ENCODE measurements around the gene STK38L. TPM values are rescaled to one million over a fixed set of nuclear protein-coding genes. Genes with fewer than 3 reads are reported as not detected.
"Not testable (repeated sequence)": the region's sequence is repeated elsewhere in the genome, so short reads cannot be mapped to it uniquely, and the experiment has no call there.

The STK38L gene
- total RNA-seq, 1 donor from 2014 or later: 24.2 TPM

DNA sequence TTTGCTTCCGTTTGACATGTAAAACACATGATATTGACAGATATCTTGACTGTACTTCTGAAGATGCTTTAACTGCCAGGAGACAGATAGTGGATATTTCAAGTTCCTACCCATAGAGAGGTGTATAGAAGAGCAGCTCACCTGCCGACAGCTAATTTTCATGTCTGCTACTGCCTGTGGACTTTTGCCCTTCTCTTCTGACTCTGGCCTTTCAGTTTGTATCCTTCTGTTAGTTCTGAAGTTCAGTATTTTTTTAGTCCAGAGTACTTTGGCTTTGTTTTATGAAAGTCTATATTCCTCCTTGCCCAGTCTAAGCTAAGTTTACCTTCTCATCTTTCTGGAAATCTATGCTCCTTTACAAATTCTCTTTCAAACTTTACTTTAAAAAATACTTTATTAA, 30.8 kb upstream of the STK38L start:
- peaks cover 4% of the 10 kb centered on the region for H3K36me3 Mint-ChIP-seq (ENCODE audit: low read depth)
- no peak overlapping the region for H3K4me3 Mint-ChIP-seq (ENCODE audit: low read depth)
- H3K27me3 Mint-ChIP-seq (ENCODE audit: low read depth): no peaks in the 10 kb centered on the region
- H3K4me1 Mint-ChIP-seq (ENCODE audit: low read depth): peaks cover 10% of the 10 kb centered on the region
- H3K9me3 Mint-ChIP-seq: peaks cover 15% of the 10 kb centered on the region
- no peak for DNase-seq (ENCODE audit: low spot score)
- H3K27ac Mint-ChIP-seq: no peak overlapping the region
- intact Hi-C loops (cut with micrococcal nuclease): no loop called here

DNA sequence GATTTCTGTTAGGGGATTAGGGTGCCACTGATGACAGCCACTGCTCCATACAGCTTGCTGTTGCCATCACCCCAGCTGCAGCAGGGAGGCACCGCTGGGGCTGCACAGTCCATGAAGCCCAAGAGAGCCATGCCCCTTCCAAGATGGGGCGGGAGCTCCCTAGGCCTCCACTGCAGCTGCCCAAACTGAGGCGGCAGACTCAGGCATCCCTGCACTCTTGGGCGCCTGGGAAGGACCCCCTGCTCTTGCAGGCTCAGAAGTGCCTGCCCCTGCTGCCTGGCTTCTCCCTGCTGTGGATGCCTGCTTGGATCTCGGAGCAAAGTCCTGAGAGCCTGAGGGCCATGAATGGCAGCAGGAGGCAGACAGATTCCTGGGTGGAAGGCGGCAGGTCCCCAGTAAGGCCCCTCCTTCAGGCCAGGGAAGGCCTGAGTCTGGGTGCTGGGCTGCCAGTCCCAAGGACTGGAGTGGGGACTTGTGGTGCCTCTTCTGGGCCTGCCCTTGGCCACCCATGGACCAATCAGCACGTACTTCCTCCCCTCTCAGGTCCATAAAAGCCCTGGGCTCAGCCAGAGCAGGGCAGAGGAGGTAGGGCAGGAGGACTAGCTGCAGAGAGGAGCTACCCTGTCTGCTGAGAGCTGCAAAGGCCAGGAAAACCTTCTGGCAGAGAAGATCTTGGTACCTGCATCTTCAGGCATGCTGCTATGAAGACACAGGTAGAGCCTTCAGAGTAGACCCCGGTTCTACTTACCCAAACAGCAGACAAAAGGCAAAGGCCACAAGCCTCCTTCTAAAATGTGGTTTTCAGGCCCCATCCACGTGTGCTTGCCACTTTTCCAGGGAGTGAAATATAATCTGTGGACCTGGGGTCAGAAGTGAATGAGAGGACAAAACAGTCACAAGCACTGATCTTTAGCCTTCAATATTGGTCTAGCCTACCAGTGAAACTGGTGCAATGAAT, 30.0 kb upstream of the STK38L start:
- Mint-ChIP-seq H3K36me3 (ENCODE audit: low read depth) (peaks cover 4% of the 10 kb centered on the region), H3K4me3 (ENCODE audit: low read depth) (no peak overlapping the region), H3K9me3 (peaks cover 15% of the 10 kb centered on the region), H3K27me3 (ENCODE audit: low read depth) (no peaks in the 10 kb centered on the region), H3K27ac (no peak overlapping the region), H3K4me1 (ENCODE audit: low read depth) (peaks cover 4% of the 10 kb centered on the region)
- intact Hi-C loops (cut with micrococcal nuclease): no loop called here
- DNase-seq (ENCODE audit: low spot score): no peak

DNA sequence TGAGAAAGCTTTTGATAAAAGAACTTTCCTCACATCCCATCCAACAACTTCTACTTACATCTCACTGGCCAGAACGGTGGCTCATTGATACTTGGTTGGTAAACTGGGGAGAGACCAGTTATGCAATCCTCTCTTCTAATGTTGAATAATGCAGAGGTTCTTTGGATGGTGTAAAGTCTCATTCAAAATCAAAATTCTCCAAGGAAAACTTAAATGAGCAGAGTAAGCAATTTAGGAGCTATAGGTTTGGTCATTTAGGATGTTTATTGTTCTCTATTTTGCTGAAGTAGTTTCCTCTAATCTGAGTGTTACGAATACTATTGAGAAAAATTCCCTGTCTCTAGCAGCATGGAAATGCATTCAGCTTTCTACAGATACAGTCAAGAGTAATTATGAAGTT, 26.5 kb upstream of the STK38L start:
- no peak for DNase-seq (ENCODE audit: low spot score)
- Mint-ChIP-seq H3K36me3 (ENCODE audit: low read depth) (no peaks in the 10 kb centered on the region), H3K27ac (no peak overlapping the region), H3K4me3 (ENCODE audit: low read depth) (no peak overlapping the region), H3K27me3 (ENCODE audit: low read depth) (no peaks in the 10 kb centered on the region), H3K4me1 (ENCODE audit: low read depth) (peaks cover 15% of the 10 kb centered on the region), H3K9me3 (no peaks in the 10 kb centered on the region)
- intact Hi-C loops (cut with micrococcal nuclease): no loop called here

DNA sequence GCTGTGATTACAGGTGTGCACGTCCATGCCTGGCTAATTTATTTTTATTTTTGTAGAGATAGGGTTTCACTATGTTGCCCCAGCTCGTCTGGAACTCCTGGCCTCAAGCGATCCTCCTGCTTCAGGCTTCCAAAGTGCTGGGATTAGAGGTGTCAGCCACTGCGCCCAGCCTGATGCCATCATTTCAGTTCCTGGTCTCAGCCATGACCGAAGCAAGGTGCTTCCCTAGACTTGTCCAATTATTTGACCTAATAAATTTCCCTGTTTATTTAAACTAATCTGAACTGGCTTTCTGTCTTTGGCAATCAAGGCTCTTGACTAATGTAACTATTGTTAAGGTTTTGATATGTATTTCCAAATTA, 24.4 kb upstream of the STK38L start:
- H3K27me3 Mint-ChIP-seq (ENCODE audit: low read depth): no peaks in the 10 kb centered on the region
- no peak overlapping the region for H3K27ac Mint-ChIP-seq
- intact Hi-C loops (cut with micrococcal nuclease): loop anchor here (2.0 to 5.0 kb wide), 2 partner anchors 19 to 42 kb away; no protein-coding TSS in a partner anchor
- DNase-seq (ENCODE audit: low spot score): no peak
- H3K4me3 Mint-ChIP-seq (ENCODE audit: low read depth): no peak overlapping the region
- no peaks in the 10 kb centered on the region for H3K36me3 Mint-ChIP-seq (ENCODE audit: low read depth)
- peaks cover 15% of the 10 kb centered on the region for H3K4me1 Mint-ChIP-seq (ENCODE audit: low read depth)
- H3K9me3 Mint-ChIP-seq: no peaks in the 10 kb centered on the region

DNA sequence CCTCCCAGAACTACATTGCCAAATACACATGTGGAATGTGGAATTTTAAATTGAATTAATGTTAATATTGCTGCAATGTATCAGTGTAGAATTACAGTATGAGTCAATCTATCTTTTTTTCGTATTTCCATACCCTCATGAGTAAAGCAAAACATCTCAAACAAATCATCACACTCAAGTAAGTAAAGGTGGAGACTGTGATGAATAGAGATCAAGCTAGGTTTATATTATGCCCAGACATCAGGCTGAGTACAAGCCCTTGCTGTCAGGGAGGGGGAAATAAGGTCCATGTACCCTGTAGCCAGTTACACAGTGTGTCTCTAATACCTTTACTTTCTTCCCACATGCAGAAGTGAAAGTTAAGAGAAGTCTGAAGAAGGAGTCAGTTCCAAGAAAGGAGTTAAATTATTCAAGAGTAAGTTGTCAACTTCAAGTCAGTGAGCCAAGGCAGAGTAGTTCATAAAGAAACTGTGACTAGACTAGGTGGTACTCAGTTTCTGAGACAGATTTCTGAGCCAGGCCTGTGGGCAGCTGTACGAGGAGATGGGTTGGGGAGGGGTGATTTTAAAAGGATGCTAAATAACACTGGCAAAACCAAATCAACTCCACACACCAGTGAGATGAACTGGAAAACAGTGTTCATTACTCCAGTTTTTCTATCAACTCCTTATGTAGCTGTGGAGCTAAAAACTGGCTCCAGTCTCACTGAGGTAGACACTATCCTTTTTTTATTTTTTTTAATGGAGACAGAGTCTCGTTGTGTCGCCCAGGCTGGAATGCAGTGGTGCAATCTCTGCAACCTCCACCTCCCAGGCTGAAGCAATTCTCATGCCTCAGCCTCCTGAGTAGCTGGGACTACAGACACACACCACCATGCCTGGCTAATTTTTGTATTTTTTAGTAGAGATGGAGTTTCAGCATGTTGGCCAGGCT, 23.8 kb upstream of the STK38L start:
- H3K4me3 Mint-ChIP-seq (ENCODE audit: low read depth): no peak overlapping the region
- H3K4me1 Mint-ChIP-seq (ENCODE audit: low read depth): peaks cover 15% of the 10 kb centered on the region
- no peaks in the 10 kb centered on the region for H3K36me3 Mint-ChIP-seq (ENCODE audit: low read depth)
- intact Hi-C loops (cut with micrococcal nuclease): loop anchor here (2.0 to 5.0 kb wide), 2 partner anchors 18 to 43 kb away; no protein-coding TSS in a partner anchor
- no peak for DNase-seq (ENCODE audit: low spot score)
- H3K27ac Mint-ChIP-seq: peak overlapping the region; percentile 34
- no peaks in the 10 kb centered on the region for H3K27me3 Mint-ChIP-seq (ENCODE audit: low read depth)
- no peaks in the 10 kb centered on the region for H3K9me3 Mint-ChIP-seq

DNA sequence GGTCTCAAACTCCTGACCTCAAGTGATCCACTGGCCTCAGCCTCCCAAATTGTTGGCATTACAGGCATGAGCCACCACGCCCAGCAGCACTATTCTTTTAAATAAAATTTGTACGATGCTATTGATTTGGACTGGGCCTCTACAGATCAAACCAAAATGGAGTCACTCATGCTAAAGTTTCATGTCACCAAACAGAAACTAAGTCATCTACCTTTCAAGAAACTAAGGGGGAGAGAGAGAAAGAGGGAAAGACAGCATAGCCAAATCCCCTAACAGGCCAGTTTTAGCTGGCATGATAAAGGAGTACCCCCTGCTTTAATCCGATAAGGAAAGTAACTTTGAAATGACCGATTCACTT, 23.1 kb upstream of the STK38L start:
- intact Hi-C loops (cut with micrococcal nuclease): loop anchor here (2.0 to 5.0 kb wide), 2 partner anchors 18 to 44 kb away; no protein-coding TSS in a partner anchor
- no peak overlapping the region for H3K27ac Mint-ChIP-seq
- no peaks in the 10 kb centered on the region for H3K27me3 Mint-ChIP-seq (ENCODE audit: low read depth)
- H3K4me3 Mint-ChIP-seq (ENCODE audit: low read depth): no peak overlapping the region
- no peaks in the 10 kb centered on the region for H3K9me3 Mint-ChIP-seq
- no peaks in the 10 kb centered on the region for H3K36me3 Mint-ChIP-seq (ENCODE audit: low read depth)
- DNase-seq (ENCODE audit: low spot score): no peak
- H3K4me1 Mint-ChIP-seq (ENCODE audit: low read depth): peaks cover 15% of the 10 kb centered on the region

DNA sequence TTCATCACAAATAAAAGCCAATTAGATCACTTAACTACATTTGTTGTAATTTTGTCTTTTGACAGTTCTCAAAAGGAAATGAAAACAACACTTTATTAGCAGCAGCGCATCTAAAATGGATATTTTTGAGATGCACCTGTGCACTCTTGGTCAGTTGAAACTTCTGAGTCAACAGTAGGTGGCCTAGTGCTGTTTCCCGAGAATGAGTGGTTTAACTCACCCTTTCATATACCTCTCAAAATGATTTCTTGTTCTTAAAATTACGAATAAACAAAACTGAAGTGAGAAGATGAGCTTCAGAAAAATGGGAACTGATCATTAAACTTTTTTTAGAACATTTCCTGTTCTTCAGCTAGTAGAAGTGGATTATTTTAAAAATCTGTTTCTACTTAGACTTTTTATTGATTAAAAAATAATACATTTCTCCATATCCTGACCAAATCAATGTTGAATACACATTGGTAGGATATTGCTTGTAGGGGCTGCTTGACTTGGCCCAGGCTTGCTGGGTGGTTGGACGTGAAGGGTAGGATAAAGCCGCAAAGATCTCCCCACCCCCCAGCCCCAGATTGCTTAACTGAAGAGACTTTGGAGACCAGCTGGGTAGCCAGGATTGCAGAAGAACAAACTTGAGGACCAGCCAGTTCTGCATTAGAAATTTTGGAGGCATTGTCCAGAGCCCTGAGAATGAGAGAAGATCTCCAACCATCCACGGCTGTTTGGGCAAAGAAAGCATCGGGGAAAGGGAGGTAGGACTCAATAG, 22.3 kb upstream of the STK38L start:
- Mint-ChIP-seq H3K27ac (no peak overlapping the region), H3K9me3 (no peaks in the 10 kb centered on the region), H3K4me3 (ENCODE audit: low read depth) (no peak overlapping the region), H3K27me3 (ENCODE audit: low read depth) (no peaks in the 10 kb centered on the region), H3K4me1 (ENCODE audit: low read depth) (peaks cover 15% of the 10 kb centered on the region), H3K36me3 (ENCODE audit: low read depth) (no peaks in the 10 kb centered on the region)
- intact Hi-C loops (cut with micrococcal nuclease): loop anchor here (2.0 to 5.0 kb wide), 3 partner anchors 13 to 45 kb away; no protein-coding TSS in a partner anchor
- no peak for DNase-seq (ENCODE audit: low spot score)

DNA sequence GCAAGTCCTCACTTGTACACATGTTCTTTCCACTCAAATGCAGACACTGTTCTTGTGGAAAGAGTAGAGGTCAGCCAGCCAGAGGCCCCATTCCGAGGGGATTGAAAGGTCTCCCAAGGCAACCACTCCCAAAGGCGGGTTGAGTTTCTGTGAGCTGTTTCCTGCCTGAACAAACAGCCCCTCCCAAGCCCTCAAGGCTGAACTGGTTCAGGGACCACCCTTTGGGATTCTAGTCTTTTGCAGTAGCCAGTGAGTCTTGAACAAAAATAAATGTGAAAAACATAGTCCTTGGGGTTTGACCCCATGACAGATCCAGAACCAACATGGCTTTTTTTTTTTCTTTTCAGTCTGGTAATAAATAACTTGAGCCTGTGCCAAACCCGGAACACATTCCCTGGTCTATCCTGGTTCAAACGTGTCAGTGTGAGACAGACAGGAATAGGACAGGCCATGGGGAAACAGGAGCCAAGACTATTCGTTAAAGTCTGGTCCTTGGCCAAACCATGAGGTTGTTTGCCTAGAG, 17.6 kb upstream of the STK38L start:
- no peaks in the 10 kb centered on the region for H3K36me3 Mint-ChIP-seq (ENCODE audit: low read depth)
- no peak for DNase-seq (ENCODE audit: low spot score)
- intact Hi-C loops (cut with micrococcal nuclease): no loop called here
- no peak overlapping the region for H3K4me3 Mint-ChIP-seq (ENCODE audit: low read depth)
- H3K9me3 Mint-ChIP-seq: no peaks in the 10 kb centered on the region
- no peaks in the 10 kb centered on the region for H3K27me3 Mint-ChIP-seq (ENCODE audit: low read depth)
- no peak overlapping the region for H3K27ac Mint-ChIP-seq
- H3K4me1 Mint-ChIP-seq (ENCODE audit: low read depth): peaks cover 1% of the 10 kb centered on the region

DNA sequence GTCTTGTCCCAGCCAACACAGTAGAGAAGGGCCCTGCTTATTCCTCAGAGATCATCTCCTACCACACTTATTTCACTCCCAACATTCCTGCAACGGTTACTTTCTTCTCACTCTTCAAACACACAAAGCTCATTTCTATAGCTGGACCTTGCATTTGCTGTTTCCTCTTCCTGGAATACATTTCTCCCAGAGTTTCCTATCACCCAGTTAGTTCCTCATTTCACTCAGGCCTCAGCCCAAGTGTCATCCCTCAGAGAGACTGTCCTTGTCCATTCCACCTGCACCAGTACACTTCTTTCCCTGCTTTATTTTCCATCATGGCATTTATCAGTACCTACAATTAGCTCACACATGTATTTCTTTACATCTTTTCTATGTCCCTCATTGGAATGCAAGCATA, 14.7 kb upstream of the STK38L start:
- Mint-ChIP-seq H3K4me3 (ENCODE audit: low read depth) (no peak overlapping the region), H3K27me3 (ENCODE audit: low read depth) (no peaks in the 10 kb centered on the region), H3K36me3 (ENCODE audit: low read depth) (no peaks in the 10 kb centered on the region), H3K4me1 (ENCODE audit: low read depth) (no peaks in the 10 kb centered on the region), H3K9me3 (peaks cover 4% of the 10 kb centered on the region), H3K27ac (no peak overlapping the region)
- intact Hi-C loops (cut with micrococcal nuclease): no loop called here
- DNase-seq (ENCODE audit: low spot score): no peak

DNA sequence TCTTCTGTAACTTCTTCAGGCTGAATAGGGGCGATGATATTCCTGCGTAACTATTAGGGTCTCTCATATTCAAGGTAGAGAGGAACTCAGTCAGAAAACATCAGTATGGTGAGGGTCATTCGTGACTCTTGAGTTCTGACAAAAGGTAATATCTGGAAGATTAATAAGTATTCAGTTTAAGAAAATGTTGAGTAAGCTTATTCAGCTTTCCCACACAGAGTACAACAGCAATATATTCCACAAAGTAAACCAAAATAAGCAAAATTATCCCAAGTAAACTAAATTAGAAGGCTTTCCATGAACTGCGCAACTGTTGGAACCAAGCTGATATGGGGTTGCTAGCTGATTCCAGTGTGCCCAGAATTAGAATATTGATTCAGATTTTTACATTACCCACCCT, 12.7 kb upstream of the STK38L start:
- H3K4me1 Mint-ChIP-seq (ENCODE audit: low read depth); DNase-seq (ENCODE audit: low spot score); H3K27ac Mint-ChIP-seq; H3K36me3 Mint-ChIP-seq (ENCODE audit: low read depth); intact Hi-C loops (cut with micrococcal nuclease); H3K27me3 Mint-ChIP-seq (ENCODE audit: low read depth); H3K9me3 Mint-ChIP-seq; H3K4me3 Mint-ChIP-seq (ENCODE audit: low read depth): not testable (repeated sequence)

DNA sequence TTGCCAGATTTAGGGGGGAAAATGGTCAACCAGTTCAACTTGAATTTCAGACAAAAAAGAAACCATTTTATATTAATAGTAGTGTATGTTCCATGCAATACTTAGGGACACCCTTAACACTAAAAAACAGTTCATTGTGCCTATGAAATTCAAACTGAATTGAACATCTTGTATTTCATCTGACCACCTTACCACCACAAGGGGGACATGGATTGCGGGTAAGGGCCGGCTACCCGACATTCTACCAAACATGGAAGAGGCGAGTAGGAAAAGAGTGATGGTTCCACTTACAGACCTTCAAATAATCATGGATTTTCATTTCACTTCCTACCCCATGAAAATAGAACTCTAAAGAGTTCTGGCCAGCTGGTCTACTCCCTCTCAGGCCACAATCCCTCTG, 10.3 kb upstream of the STK38L start:
- Mint-ChIP-seq H3K27me3 (ENCODE audit: low read depth) (no peaks in the 10 kb centered on the region), H3K36me3 (ENCODE audit: low read depth) (no peaks in the 10 kb centered on the region), H3K4me1 (ENCODE audit: low read depth) (peaks cover 21% of the 10 kb centered on the region), H3K4me3 (ENCODE audit: low read depth) (no peak overlapping the region), H3K27ac (no peak overlapping the region), H3K9me3 (peaks cover 4% of the 10 kb centered on the region)
- intact Hi-C loops (cut with micrococcal nuclease): no loop called here
- no peak for DNase-seq (ENCODE audit: low spot score)

DNA sequence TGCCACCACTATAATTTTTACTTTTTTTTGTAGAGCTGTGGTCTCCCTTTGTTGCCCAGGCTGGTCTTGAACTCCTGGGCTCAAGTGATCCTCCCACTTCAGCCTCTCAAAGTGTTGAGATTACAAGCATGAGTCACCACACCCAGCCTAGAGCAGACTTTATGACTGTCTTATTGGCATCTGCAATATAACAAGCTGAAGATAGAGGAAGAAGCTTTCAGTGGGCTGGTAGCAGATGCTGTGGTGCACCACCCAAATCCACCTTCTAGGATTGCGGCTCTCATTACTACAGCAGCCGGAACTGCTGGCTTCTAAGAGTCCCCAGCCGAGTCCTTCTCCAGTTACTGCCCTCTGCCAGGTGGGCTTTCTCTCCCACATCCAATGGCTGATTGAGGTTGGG, 7.6 kb upstream of the STK38L start:
- peak overlapping the region; percentile 12 for H3K27ac Mint-ChIP-seq
- H3K4me3 Mint-ChIP-seq (ENCODE audit: low read depth): no peak overlapping the region
- DNase-seq (ENCODE audit: low spot score): no peak
- H3K9me3 Mint-ChIP-seq: peaks cover 4% of the 10 kb centered on the region
- intact Hi-C loops (cut with micrococcal nuclease): loop anchor here (5.0 kb wide), 1 partner anchor 489 kb away; no protein-coding TSS in a partner anchor
- H3K36me3 Mint-ChIP-seq (ENCODE audit: low read depth): no peaks in the 10 kb centered on the region
- H3K4me1 Mint-ChIP-seq (ENCODE audit: low read depth): peaks cover 31% of the 10 kb centered on the region
- no peaks in the 10 kb centered on the region for H3K27me3 Mint-ChIP-seq (ENCODE audit: low read depth)

Data from activated T-helper 2 cell treated with anti-CD3 and anti-CD28 coated beads, Interferon-gamma antibody, Interleukin-2, Interleukin-4, amounts not matched to agents 10 μg/mL and 5 μg/mL and 100 μg/mL, durations not matched to agents 14 hours and 24 hours and 36 hours (primary cell).